Right cardiac atrium (tissue), 5 donors: ENCODE results near the gene PFKFB1. TPM values are rescaled to one million over a fixed set of nuclear protein-coding genes. Genes with fewer than 3 reads are reported as not detected.
"Not testable (repeated sequence)": the region's sequence is repeated elsewhere in the genome, so short reads cannot be mapped to it uniquely, and the experiment has no call there.

Experiments
- ATAC-seq, 2 donors: fragments of 200-7000 bp; cut with Tn5 transposase; one replicate each; pipeline versions ENCODE4 v1.8.0 to v1.9.1; 2020; ENCODE audit warnings: moderate library complexity in 2 of 2, mild to moderate bottlenecking in 1 of 2
- DNase-seq, 3 donors: peaks; one replicate each; pipeline ENCODE4 v3.0.0-alpha.2; 2020
- H3K27ac ChIP-seq: one replicate; pipeline ENCODE4 v1.5.1; 2013; ENCODE audit warnings: mild to moderate bottlenecking, low read length, control low read depth, moderate library complexity
- H3K27me3 ChIP-seq: one replicate; pipeline ENCODE4 v1.6.1; 2013; ENCODE audit not compliant: control insufficient read depth, insufficient read depth
- H3K4me1 ChIP-seq: one replicate; pipeline ENCODE4 v1.6.1; 2013; ENCODE audit warnings: low read length; ENCODE audit not compliant: control insufficient read depth, insufficient read depth
- H3K4me3 ChIP-seq: one replicate; pipeline ENCODE4 v1.5.1; 2013; ENCODE audit warnings: low read length, control low read depth
- H3K9me3 ChIP-seq: one replicate; pipeline ENCODE4 v1.6.1; 2013; ENCODE audit warnings: low read length; ENCODE audit not compliant: control insufficient read depth
- WGBS: extraction: QIAGEN DNeasy Blood & Tissue Kit; methylation state at CpG from one replicate; pipeline ENCODE4 v1.1.7; 2013; 5-methylcytosine and 5-hydroxymethylcytosine counted together
- intact Hi-C, 4 donors: fragments of 100-400 bp; cut with DNase I; formaldehyde crosslinking; loops; one replicate each; pipeline versions ENCODE4 v1.11.0 to v1.14.0; 2022 to 2023
- polyA plus RNA-seq: library from polyadenylated mRNA; stranded (reverse); fragments of 200-250 nt; gene quantifications from one replicate; pipeline ENCODE4 v1.2.3, GENCODE V29; 2013
- total RNA-seq, 4 donors: library from RNA; stranded (reverse); fragmentation: NEBNext Ultra II Directional; extraction: Animal tissue kit (Norgen Biotek cat#: 25700); gene quantifications; one replicate each; pipeline ENCODE4 v1.2.1, GENCODE V29; 2021
- donor health status: healthy with polysubstance abuse.
- donor health status: DM: no; HTN: yes; CAD: no.
- donor health status: DM: no; HTN: no; CAD: no.
- donor health status: DM: no; HTN: yes; CAD: no; lungs with severe emphysema.
- donor health status: DM: yes; HTN: yes; CAD: no.

Gene PFKFB1
- total and polyA plus RNA-seq, 5 donors: 0.41 to 0.67 TPM; not detected in 3

DNA sequence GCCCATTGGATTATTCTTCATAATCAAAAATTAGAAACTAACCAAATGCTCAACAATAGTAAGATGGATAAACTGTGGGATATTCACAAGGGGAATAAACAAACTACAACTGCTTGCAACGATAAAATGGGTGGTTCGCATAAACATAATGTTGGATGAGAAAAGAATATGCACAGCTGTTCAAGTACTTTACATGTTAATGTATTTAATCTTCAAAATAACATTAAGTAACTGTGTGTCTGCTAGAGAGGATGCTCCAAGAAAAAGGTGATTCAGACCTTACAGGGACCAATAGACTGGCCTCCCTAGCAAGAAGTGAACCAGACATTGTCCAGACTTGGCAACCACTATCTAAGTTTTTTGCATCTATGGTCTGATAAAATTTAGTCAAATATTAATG, 2.3 kb downstream of the PFKFB1 start:
- no peak overlapping the region for H3K4me3 ChIP-seq
- ATAC-seq (no peak), DNase-seq (no peak)
- intact Hi-C loops: no loop called here
- H3K27ac ChIP-seq: no peak overlapping the region
- H3K4me1 ChIP-seq: no peaks in the 10 kb centered on the region
- no peaks in the 10 kb centered on the region for H3K27me3 ChIP-seq
- no peaks in the 10 kb centered on the region for H3K9me3 ChIP-seq
- WGBS: 92% methylated on average over 2 of the region's 2 CpGs

- DNase-seq, H3K4me1 ChIP-seq, H3K9me3 ChIP-seq, ATAC-seq, H3K27me3 ChIP-seq, H3K4me3 ChIP-seq, intact Hi-C loops, H3K27ac ChIP-seq: not testable (repeated sequence)
- WGBS: 98% methylated on average over 2 of the region's 2 CpGs
Measured at GRCh38 chrX:54983306-54983705, 10.7 kb downstream of the PFKFB1 start.

GRCh38 chrX:54980334-54980733, 13.7 kb downstream of the PFKFB1 start:
- intact Hi-C loops: no loop called here
- Histone ChIP-seq H3K9me3 (no peaks in the 10 kb centered on the region), H3K27me3 (no peaks in the 10 kb centered on the region), H3K27ac (no peak overlapping the region), H3K4me3 (no peak overlapping the region), H3K4me1 (no peaks in the 10 kb centered on the region)
- 71% methylated on average over 6 of the region's 6 CpGs for WGBS
- DNase-seq: no peak
- ATAC-seq: no peak

DNA sequence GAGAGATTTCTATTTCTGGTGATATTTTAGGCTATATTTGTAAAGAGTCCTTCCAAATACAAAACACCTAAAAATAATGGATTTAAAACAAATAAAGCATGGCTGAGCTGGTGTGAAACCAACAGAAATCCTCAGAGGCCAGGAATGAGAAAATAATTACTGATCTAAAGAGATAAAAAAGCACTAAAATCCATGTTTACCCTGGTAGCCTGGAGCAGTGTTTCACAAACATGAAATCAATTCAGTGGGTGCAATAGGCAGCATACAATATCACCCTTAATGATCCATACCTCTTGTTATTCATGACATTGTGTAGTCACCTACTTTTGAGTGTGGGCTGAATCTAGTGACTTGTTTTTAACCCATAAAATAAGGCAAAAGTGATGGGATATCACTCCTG, 14.6 kb downstream of the PFKFB1 start:
- DNase-seq (no peak), ATAC-seq (no peak)
- Histone ChIP-seq H3K4me3 (no peak overlapping the region), H3K4me1 (no peaks in the 10 kb centered on the region), H3K9me3 (no peaks in the 10 kb centered on the region), H3K27ac (no peak overlapping the region), H3K27me3 (no peaks in the 10 kb centered on the region)
- intact Hi-C loops: no loop called here

DNA sequence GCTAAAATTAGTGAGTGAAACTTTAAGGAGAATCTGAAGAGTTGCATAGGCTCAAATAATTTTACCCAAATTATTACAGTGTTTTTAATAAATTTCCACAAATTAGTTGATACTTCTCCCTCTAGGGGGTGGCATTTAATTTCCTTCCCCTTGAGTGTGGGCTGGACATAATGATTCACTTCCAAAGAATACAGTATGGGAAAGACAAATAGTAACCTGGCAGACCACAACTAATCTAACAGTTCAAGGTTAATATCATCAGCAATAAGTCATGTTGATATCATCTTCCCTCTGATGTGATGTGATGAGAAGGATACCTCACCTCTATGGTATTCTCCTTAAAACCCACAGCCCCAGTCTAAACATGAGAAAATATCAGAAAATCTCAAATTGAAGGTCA, 15.5 kb downstream of the PFKFB1 start:
- no peak for ATAC-seq
- no peak overlapping the region for H3K27ac ChIP-seq

DNA sequence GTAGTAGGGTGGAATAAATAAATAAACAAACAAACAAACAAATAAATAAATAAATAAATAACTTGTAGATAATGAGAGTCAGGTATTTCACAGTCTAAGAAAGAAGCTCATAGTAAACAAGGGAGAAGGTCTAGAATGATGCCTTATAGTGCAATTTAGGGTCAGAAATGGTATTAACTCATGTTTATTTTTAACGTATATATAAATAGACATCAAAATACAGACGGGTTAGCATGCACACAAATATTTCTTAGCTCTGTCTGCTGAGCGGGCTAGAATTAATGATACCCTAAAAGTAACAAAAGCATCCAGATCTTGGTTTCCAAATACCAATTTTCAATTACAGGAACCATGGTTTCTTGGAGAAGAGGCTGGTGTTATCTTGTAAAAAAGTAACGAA, 16.6 kb downstream of the PFKFB1 start:
- 72% methylated on average over 4 of the region's 4 CpGs for WGBS
- intact Hi-C loops: no loop called here
- no peaks in the 10 kb centered on the region for H3K9me3 ChIP-seq
- no peak for ATAC-seq
- no peak overlapping the region for H3K4me3 ChIP-seq
- H3K4me1 ChIP-seq: no peaks in the 10 kb centered on the region
- no peak overlapping the region for H3K27ac ChIP-seq
- DNase-seq: no peak
- H3K27me3 ChIP-seq: no peaks in the 10 kb centered on the region

More for the DNA sequence above, 15.5 kb downstream of the PFKFB1 start:
- Histone ChIP-seq H3K4me1 (no peaks in the 10 kb centered on the region), H3K27me3 (no peaks in the 10 kb centered on the region), H3K9me3 (no peaks in the 10 kb centered on the region), H3K4me3 (no peak overlapping the region)
- intact Hi-C loops: no loop called here
- DNase-seq: no peak

GRCh38 chrX:54964766-54965497, 29.1 kb downstream of the PFKFB1 start:
- 77% methylated on average over 4 of the region's 4 CpGs for WGBS
- DNase-seq (no peak), ATAC-seq (no peak)
- no peak overlapping the region for H3K4me3 ChIP-seq
- H3K27ac ChIP-seq: no peak overlapping the region
- H3K9me3 ChIP-seq: no peaks in the 10 kb centered on the region
- intact Hi-C loops: no loop called here
- H3K27me3 ChIP-seq: no peaks in the 10 kb centered on the region
- no peaks in the 10 kb centered on the region for H3K4me1 ChIP-seq

DNA sequence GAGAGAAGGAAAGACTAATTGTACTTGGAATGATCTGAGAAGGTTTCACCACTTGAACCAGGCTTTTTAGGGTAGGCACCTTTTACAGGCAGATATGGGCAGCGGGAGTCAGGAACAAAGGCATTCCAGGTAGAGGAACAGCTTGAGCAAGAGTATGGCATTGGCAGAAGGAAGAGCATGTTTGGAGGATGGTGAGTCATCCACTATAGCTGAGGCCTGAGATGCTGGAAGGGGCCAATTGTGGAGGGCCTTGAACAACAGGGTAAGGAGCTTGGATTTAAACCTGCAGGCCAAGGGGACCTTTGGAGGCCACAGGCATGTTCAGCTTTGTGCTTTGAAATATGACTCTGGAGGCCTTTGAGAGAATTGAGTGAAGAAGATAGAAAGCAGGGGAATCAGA, 32.2 kb downstream of the PFKFB1 start:
- no peak overlapping the region for H3K4me3 ChIP-seq
- 92% methylated on average over 1 of the region's 1 CpG for WGBS
- DNase-seq: no peak
- no peaks in the 10 kb centered on the region for H3K4me1 ChIP-seq
- no peak for ATAC-seq
- no peaks in the 10 kb centered on the region for H3K9me3 ChIP-seq
- H3K27me3 ChIP-seq: no peaks in the 10 kb centered on the region
- intact Hi-C loops: no loop called here
- no peak overlapping the region for H3K27ac ChIP-seq

DNA sequence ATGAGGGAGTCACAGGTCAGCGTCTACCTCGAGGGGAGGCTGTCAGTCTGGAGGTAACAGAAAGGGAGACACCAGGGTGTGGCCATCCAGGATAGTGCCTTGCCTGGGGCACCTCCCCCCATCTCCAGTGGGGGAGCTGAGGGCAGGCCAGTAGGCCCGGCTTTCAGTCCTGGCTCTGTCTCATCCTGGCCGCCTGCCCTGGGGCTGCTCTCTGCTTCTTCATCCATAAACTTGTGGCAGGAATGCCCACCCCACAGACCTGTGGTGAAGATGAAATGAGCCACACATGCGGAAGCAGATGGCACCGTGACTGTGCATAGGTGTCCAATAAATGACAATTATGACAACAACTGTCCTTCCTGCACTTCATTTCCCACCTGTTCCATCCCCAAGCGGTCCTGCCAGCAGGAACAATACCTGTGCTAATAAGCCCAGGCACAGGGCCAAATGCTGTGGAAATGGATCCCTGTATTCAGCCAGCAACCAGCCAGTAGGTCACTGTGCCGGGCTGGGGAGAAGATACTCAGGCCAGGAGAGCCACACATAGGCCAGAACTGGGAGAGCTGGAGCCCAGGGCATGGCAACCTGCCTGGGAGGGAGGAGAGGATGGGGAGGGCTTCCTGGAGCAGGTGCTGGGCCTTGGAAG, 43.1 kb downstream of the PFKFB1 start:
- H3K27ac ChIP-seq: no peak overlapping the region
- 75% methylated on average over 8 of the region's 8 CpGs for WGBS
- intact Hi-C loops: no loop called here

DNA sequence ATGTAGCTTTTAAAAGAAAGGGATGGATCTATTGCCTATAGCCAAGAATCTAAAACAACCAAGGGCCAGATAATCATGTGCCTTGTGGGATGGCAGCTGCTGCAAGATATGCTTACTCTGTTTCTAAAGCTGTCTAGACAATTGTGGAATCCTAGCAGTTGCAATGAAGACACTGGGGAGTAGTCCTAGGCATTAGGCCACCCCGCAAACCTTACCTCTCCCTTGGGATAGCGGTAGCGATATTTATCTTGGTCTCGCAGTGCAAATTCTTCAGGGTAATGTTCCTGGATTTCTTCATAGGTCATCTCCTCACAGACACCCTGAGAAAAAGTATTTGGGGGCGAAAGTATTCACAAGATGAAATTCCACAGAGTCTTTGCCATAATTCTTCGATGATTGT, 48.8 kb downstream of the PFKFB1 start:
- no peak for ATAC-seq
- H3K4me3 ChIP-seq: no peak overlapping the region
- DNase-seq: no peak
- H3K27ac ChIP-seq: no peak overlapping the region
- H3K27me3 ChIP-seq: no peaks in the 10 kb centered on the region
- H3K4me1 ChIP-seq: no peaks in the 10 kb centered on the region
- intact Hi-C loops: no loop called here
- H3K9me3 ChIP-seq: no peaks in the 10 kb centered on the region
- 76% methylated on average over 6 of the region's 6 CpGs for WGBS

More for the DNA sequence above, 43.1 kb downstream of the PFKFB1 start:
- Histone ChIP-seq H3K4me3 (no peak overlapping the region), H3K27me3 (no peaks in the 10 kb centered on the region), H3K9me3 (no peaks in the 10 kb centered on the region), H3K4me1 (no peaks in the 10 kb centered on the region)
- DNase-seq (no peak), ATAC-seq (no peak)

GRCh38 chrX:54944816-54945215, 49.2 kb downstream of the PFKFB1 start:
- ATAC-seq (no peak), DNase-seq (no peak)
- Histone ChIP-seq H3K9me3 (no peaks in the 10 kb centered on the region), H3K27me3 (no peaks in the 10 kb centered on the region), H3K4me3 (no peak overlapping the region), H3K4me1 (no peaks in the 10 kb centered on the region), H3K27ac (no peak overlapping the region)
- intact Hi-C loops: no loop called here

- Histone ChIP-seq H3K4me3 (no peak overlapping the region), H3K9me3 (no peaks in the 10 kb centered on the region), H3K4me1 (no peaks in the 10 kb centered on the region), H3K27me3 (no peaks in the 10 kb centered on the region), H3K27ac (no peak overlapping the region)
- ATAC-seq (no peak), DNase-seq (no peak)
- WGBS: 85% methylated on average over 4 of the region's 4 CpGs
- intact Hi-C loops: no loop called here
Measured at GRCh38 chrX:54937416-54937815, 56.6 kb downstream of the PFKFB1 start.
